SK-N-MC (cell line): ENCODE data around the gene C1orf74.

Experiments
- EZH2 ChIP-seq: fragments of 200-600 bp; sonication (generic); IDR thresholded peaks from one replicate; pipeline ENCODE4 v1.6.1; 2017; ENCODE audit warnings: antibody characterized with exemption
- FOXP2 ChIP-seq: optimal IDR thresholded peaks from 2 replicates; pipeline ENCODE3; 2011; ENCODE audit warnings: mild to moderate bottlenecking, moderate library complexity; ENCODE audit not compliant: insufficient read depth; ENCODE audit errors: extremely low read length, control extremely low read depth
- POLR2AphosphoS5 ChIP-seq: IDR thresholded peaks from 2 replicates; pipeline ENCODE4 v1.6.1; 2012; ENCODE audit warnings: mild to moderate bottlenecking, low read depth, low read length, borderline replicate concordance

DNA sequence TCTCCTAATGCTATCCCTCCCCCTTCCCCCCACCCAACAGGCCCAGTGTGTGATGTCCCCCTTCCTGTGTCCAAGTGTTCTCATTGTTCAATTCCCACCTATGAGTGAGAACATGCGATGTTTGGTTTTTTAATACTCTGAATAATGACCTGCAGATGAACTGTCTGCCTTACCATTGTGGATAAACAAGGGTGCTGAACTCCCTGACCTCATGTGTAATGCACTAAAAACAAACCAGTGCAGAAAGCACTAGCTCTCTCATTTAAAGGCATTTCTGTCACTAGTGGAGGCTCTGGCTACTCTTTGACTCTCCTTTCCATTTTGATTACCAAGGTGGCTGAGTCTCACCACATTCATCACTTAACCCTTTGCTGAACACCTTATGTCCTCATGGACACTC lies 51.6 kb downstream of the C1orf74 start:
- TF ChIP-seq EZH2 (no peak), POLR2AphosphoS5 (no peak), FOXP2 (no peak)
